ENCODE results near the gene TMEM150A. TPM values are rescaled to one million over a fixed set of nuclear protein-coding genes. Genes with fewer than 3 reads are reported as not detected.

Gene TMEM150A
- total RNA-seq, 5 donors from 2014 or later (not counting 1 experiment from before 2014, with no cell fraction given) = 8.4 to 17.1 (median 16.2) TPM

DNA sequence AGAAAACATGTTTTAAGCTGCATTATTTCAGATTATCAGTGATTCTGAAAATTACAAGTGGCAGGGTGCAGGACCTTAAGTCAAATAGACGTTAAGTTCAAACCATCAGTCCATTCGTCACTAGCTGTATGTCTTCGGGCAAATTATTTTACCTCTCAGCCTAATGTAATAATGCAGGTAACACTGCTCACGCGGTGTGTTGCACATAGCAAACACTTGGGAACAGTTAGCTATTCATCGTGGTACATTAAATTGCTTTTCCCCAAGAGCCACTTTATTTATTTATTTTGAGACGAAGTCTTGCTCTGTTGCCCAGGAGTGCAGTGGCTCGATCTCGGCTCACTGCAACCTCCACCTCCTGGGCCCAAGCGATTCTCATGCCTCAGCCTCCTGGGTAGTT lies 53.4 kb downstream of the TMEM150A start:
- no peak overlapping the region for H3K4me3 Mint-ChIP-seq
- no peaks in the 10 kb centered on the region for H3K27me3 ChIP-seq (replicated peaks in 1 of 2; ENCODE audit: control insufficient read depth in 2 of 2, extremely low read depth in 1 of 2, insufficient read depth in 2 of 2, low read length in 1 of 2)
- H3K36me3 Mint-ChIP-seq = peaks cover 41% of the 10 kb centered on the region
- ChIA-PET POLR2A (interaction anchor here (0.6 to 1.2 kb wide), 4 partner anchors 11 to 129 kb away, joined by 3 to 5 read pairs (median 3); partner anchors contain the start of gene GGCX (in 1 of the 2)), CTCF (interaction anchor here (0.6 to 6.7 kb wide), 7 partner anchors 10 to 248 kb away, joined by 3 to 65 read pairs (median 6); partner anchors contain the start of genes SH2D6 (in 2 of the 2) and MAT2A (in 1 of the 2))
- no peak overlapping the region for H3K4me3 ChIP-seq (ENCODE audit: control insufficient read depth in 1 of 2, extremely low read depth in 1 of 2, low read length in 1 of 2)
- H3K4me1 Mint-ChIP-seq = peaks cover 0 to 4% (median 4%) of the 10 kb centered on the region in 3 donors
- H3K36me3 ChIP-seq (ENCODE audit: control insufficient read depth in 2 of 2, extremely low read depth in 1 of 2, insufficient read depth in 1 of 2, low read length in 1 of 2) = peaks cover 0 to 66% of the 10 kb centered on the region in 2 donors
- 98% methylated on average over 9 of the region's 10 CpGs for WGBS (ENCODE audit: insufficient coverage)
- no peaks in the 10 kb centered on the region for H3K4me1 ChIP-seq (ENCODE audit: control insufficient read depth in 1 of 2, extremely low read depth in 1 of 2, insufficient read depth in 2 of 2, low read length in 2 of 2)
- no peak overlapping the region for H3K27ac Mint-ChIP-seq
- H3K27me3 Mint-ChIP-seq = no peaks in the 10 kb centered on the region
- DNase-seq = no peak
- H3K9me3 ChIP-seq = no peaks in the 10 kb centered on the region
- no peak overlapping the region for H3K27ac ChIP-seq (ENCODE audit: low read length)
- H3K9me3 Mint-ChIP-seq = no peaks in the 10 kb centered on the region
- no peak for ATAC-seq (replicated peaks in 1 of 4)

- Mint-ChIP-seq H3K9me3 (no peaks in the 10 kb centered on the region), H3K27me3 (no peaks in the 10 kb centered on the region), H3K27ac (peak overlapping the region in 1 of 2 donors; percentile 4), H3K4me1 (peaks cover 0 to 4% (median 4%) of the 10 kb centered on the region in 3 donors), H3K36me3 (peaks cover 41% of the 10 kb centered on the region), H3K4me3 (no peak overlapping the region)
- 93% methylated on average over 2 of the region's 2 CpGs for WGBS (ENCODE audit: insufficient coverage)
- Histone ChIP-seq H3K36me3 (ENCODE audit: control insufficient read depth in 2 of 2, extremely low read depth in 1 of 2, insufficient read depth in 1 of 2, low read length in 1 of 2) (peaks cover 0 to 66% of the 10 kb centered on the region in 2 donors), H3K4me1 (ENCODE audit: control insufficient read depth in 1 of 2, extremely low read depth in 1 of 2, insufficient read depth in 2 of 2, low read length in 2 of 2) (no peaks in the 10 kb centered on the region), H3K27me3 (replicated peaks in 1 of 2; ENCODE audit: control insufficient read depth in 2 of 2, extremely low read depth in 1 of 2, insufficient read depth in 2 of 2, low read length in 1 of 2) (no peaks in the 10 kb centered on the region), H3K27ac (ENCODE audit: low read length) (no peak overlapping the region), H3K4me3 (ENCODE audit: control insufficient read depth in 1 of 2, extremely low read depth in 1 of 2, low read length in 1 of 2) (no peak overlapping the region), H3K9me3 (no peaks in the 10 kb centered on the region)
- POLR2A ChIA-PET = interaction anchor here (1.0 to 1.2 kb wide), 2 partner anchors 12 kb away, joined by 3 to 5 read pairs; partner anchors contain the start of gene GGCX (in 1 of the 2)
- ATAC-seq (replicated peaks in 1 of 4) = no peak
- CTCF ChIA-PET = interaction anchor here (0.6 to 6.7 kb wide), 4 partner anchors 8 to 159 kb away, joined by 3 to 65 read pairs (median 34); partner anchors contain the start of genes MAT2A (in 1 of the 2) and SH2D6 (in 1 of the 2)
- no peak for DNase-seq
These were observed 53.9 kb downstream of the TMEM150A start for GRCh38 chr2:85548608-85548900.

Other genes with a start within 250 kb of the TMEM150A start
- gene RETSAT, start 248.2 kb downstream of the TMEM150A start, total RNA-seq = 10 to 100 TPM; 24.2 to 36.3 (median 26.5) TPM
- 10 to 100 TPM; 18.8 to 30.9 (median 25.2) TPM for gene ELMOD3, start 247.9 kb downstream of the TMEM150A start, total RNA-seq
- 10 to 100 TPM; 30.1 to 71.7 (median 41.2) TPM for gene CAPG, start 192.3 kb downstream of the TMEM150A start, total RNA-seq
- 1 to 10 TPM in 1 of 5 donors, under 1 TPM in 3, not detected in 1; 0.49 to 1.1 (median 0.60) TPM for gene SH2D6, start 184.0 kb downstream of the TMEM150A start, total RNA-seq
- 100 to 1,000 TPM; 110 to 184 (median 165) TPM for gene MAT2A, start 63.5 kb downstream of the TMEM150A start, total RNA-seq
- 10 to 100 TPM; 20.4 to 29.7 (median 25.7) TPM for gene GGCX, start 41.2 kb downstream of the TMEM150A start, total RNA-seq
- 100 to 1,000 TPM in 1 of 5 donors, 10 to 100 TPM in 4; 76.2 to 102 (median 84.5) TPM for gene VAMP8, start 25.1 kb downstream of the TMEM150A start, total RNA-seq
- gene VAMP5, start 18.3 kb downstream of the TMEM150A start, total RNA-seq = 10 to 100 TPM; 25.0 to 40.1 (median 33.9) TPM
- gene RNF181, start 7.0 kb downstream of the TMEM150A start, total RNA-seq = 10 to 100 TPM; 49.9 to 74.6 (median 64.3) TPM
- gene C2orf68, start 9.4 kb upstream of the TMEM150A start, total RNA-seq = 10 to 100 TPM; 45.3 to 77.9 (median 62.4) TPM
- gene USP39, start 13.5 kb upstream of the TMEM150A start, total RNA-seq = 10 to 100 TPM; 48.0 to 68.0 (median 62.1) TPM
- 10 to 100 TPM in 3 of 5 donors, not detected in 2; 11.6 to 18.6 (median 16.0) TPM for gene SFTPB, start 65.5 kb upstream of the TMEM150A start, total RNA-seq
- gene GNLY, start 91.7 kb upstream of the TMEM150A start, total RNA-seq = 100 to 1,000 TPM in 1 of 5 donors, 10 to 100 TPM in 4; 17.3 to 377 (median 82.9) TPM
- gene ATOH8, start 151.3 kb upstream of the TMEM150A start, total RNA-seq = under 1 TPM in 1 of 5 donors, not detected in 4; 0.20 TPM

Data from T-cell (primary cell).